Activated T-cell treated with anti-CD3 and anti-CD28 coated beads, Interleukin-2, amount 50 U/mL, for 72 hours (primary cell): ENCODE data around the gene GLCCI1. TPM values are rescaled to one million over a fixed set of nuclear protein-coding genes. Genes with fewer than 3 reads are reported as not detected.

ENCODE experiments used
- ATAC-seq, 2 donors: fragments of 150-1000 bp; cut with Tn5 transposase; replicated peaks in 1 of 2; 2 replicates each; pipeline ENCODE4 v1.10.0; 2021; ENCODE audit warnings: moderate library complexity in 2 of 2, mild to moderate bottlenecking in 1 of 2
- DNase-seq, 2 donors: peaks; one replicate each; pipeline ENCODE4 v3.0.0; 2021 to 2022; ENCODE audit warnings: mixed read lengths in 1 of 2
- H3K27ac Mint-ChIP-seq: one replicate; pipeline ENCODE4 v1.8.0; 2022; ENCODE audit warnings: mild to moderate bottlenecking, moderate library complexity, mixed read lengths
- H3K27me3 Mint-ChIP-seq: one replicate; pipeline ENCODE4 v1.8.0; 2022; ENCODE audit warnings: low read depth, mixed read lengths
- H3K36me3 Mint-ChIP-seq, 2 donors: one replicate each; pipeline ENCODE4 v1.8.0; 2022; ENCODE audit warnings: mixed read lengths in 2 of 2, mild to moderate bottlenecking in 1 of 2; ENCODE audit not compliant: insufficient read depth in 2 of 2
- H3K4me1 Mint-ChIP-seq: one replicate; pipeline ENCODE4 v1.8.0; 2022; ENCODE audit warnings: low read depth, mixed read lengths
- H3K4me3 Mint-ChIP-seq, 2 donors: one replicate each; pipeline ENCODE4 v1.8.0; 2022; ENCODE audit warnings: mild to moderate bottlenecking in 2 of 2, mixed read lengths in 2 of 2, moderate library complexity in 2 of 2
- H3K9me3 Mint-ChIP-seq, 2 donors: one replicate each; pipeline ENCODE4 v1.8.0; 2022; ENCODE audit warnings: mixed read lengths in 2 of 2
- total RNA-seq, 2 donors: library from RNA; stranded (reverse); gene quantifications; one replicate each; pipeline ENCODE4 v1.2.3, GENCODE V29; 2022

GLCCI1 gene
- total RNA-seq, 2 donors from 2014 or later = 25.3 to 26.1 TPM

DNA sequence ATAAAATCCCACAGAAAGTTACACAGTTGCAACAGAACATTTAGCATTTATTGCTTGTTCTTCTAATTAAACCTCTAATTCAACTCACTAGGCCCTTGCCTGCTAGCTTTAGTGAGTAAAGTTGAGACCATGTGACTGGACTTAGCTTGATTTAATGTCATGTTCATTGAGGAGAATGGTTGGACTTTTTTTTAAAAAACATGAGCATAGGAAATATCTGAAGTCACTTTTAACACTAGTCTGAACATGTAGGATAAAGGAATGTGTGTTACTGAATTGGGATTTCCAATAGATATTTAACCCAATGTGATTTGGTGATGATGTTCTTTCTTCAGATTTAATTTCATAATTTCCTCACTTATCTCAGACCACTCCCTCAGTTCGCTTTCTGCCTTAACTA, 24.6 kb upstream of the GLCCI1 start:
- no peaks in the 10 kb centered on the region for H3K36me3 Mint-ChIP-seq
- no peaks in the 10 kb centered on the region for H3K9me3 Mint-ChIP-seq
- H3K27me3 Mint-ChIP-seq = no peaks in the 10 kb centered on the region
- DNase-seq (no peak), ATAC-seq (no peak)
- H3K4me1 Mint-ChIP-seq = peaks cover 23% of the 10 kb centered on the region
- peak overlapping the region; percentile 64 to 71 for H3K4me3 Mint-ChIP-seq
- H3K27ac Mint-ChIP-seq = peak overlapping the region; percentile 89

- DNase-seq (peak; percentile 71 to 73), ATAC-seq (peak; percentile 99)
- Mint-ChIP-seq H3K9me3 (no peaks in the 10 kb centered on the region), H3K27me3 (no peaks in the 10 kb centered on the region), H3K4me1 (peaks cover 23% of the 10 kb centered on the region), H3K36me3 (no peaks in the 10 kb centered on the region), H3K4me3 (peak overlapping the region; percentile 64 to 71), H3K27ac (peak overlapping the region; percentile 89)
These were observed 23.8 kb upstream of the GLCCI1 start for GRCh38 chr7:7944619-7945282.

- Mint-ChIP-seq H3K4me3 (no peak overlapping the region), H3K27me3 (no peaks in the 10 kb centered on the region), H3K27ac (no peak overlapping the region), H3K4me1 (peaks cover 23% of the 10 kb centered on the region), H3K36me3 (peaks cover 1 to 3% of the 10 kb centered on the region in 2 donors), H3K9me3 (peaks cover 3% of the 10 kb centered on the region in 2 donors)
- ATAC-seq (no peak), DNase-seq (no peak)
These were observed 22.1 kb upstream of the GLCCI1 start for GRCh38 chr7:7946486-7946885.

GRCh38 chr7:7948232-7948631, 20.4 kb upstream of the GLCCI1 start:
- Mint-ChIP-seq H3K36me3 (peaks cover 1 to 3% of the 10 kb centered on the region in 2 donors), H3K4me1 (peaks cover 23% of the 10 kb centered on the region), H3K27ac (no peak overlapping the region), H3K4me3 (no peak overlapping the region), H3K27me3 (no peaks in the 10 kb centered on the region), H3K9me3 (peaks cover 3% of the 10 kb centered on the region in 2 donors)
- DNase-seq (no peak), ATAC-seq (no peak)

DNA sequence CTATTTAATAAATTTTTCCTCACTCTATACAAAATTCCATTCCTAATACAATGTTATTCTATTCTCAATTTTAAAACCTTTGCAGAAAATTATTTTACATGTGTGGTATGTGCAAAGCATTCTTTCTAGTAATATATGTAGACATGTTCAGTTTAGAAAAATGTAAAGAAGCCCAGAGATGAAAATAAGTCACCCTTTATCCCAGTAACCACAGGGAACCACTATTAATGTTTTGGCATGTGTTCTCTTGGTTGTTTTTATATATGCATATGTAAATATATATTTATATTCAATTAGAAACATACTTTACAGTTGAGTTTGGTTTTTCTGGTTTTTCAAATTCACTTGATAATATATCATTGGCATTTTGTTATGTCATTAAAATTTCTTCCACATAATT, 14.8 kb upstream of the GLCCI1 start:
- no peak for ATAC-seq
- Mint-ChIP-seq H3K36me3 (peaks cover 1 to 3% of the 10 kb centered on the region in 2 donors), H3K9me3 (peaks cover 3% of the 10 kb centered on the region in 2 donors), H3K4me3 (no peak overlapping the region), H3K27me3 (no peaks in the 10 kb centered on the region), H3K27ac (no peak overlapping the region), H3K4me1 (no peaks in the 10 kb centered on the region)
- no peak for DNase-seq

DNA sequence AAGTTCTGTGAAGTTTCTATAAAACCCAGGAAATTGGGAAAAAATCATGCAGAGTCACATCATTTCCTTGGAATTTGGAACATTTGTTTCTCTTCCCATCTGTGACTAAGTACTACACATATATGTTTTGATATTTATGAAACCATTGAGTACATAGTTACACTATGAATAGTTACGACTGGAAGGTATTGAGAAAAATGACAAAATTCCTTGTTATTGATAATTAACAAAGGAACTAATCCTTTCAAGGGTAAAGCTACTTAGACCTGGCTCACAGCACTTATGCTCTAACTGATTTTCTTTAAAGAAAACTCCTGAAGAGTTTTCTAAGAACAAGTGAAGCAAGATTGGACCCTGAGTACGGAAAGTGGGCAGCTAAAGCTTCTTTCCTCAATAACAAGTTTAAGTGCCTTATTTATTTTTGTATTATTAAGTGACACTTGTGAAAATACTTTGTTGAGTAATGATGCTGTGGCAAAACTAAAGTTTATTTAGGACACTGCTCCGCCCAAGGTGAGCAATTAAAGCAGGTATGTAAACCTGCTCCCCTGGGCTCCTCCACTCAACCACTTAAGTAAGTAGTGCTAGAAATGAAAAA, 12.0 kb upstream of the GLCCI1 start:
- no peaks in the 10 kb centered on the region for H3K27me3 Mint-ChIP-seq
- H3K9me3 Mint-ChIP-seq = no peaks in the 10 kb centered on the region
- DNase-seq = no peak
- no peaks in the 10 kb centered on the region for H3K4me1 Mint-ChIP-seq
- no peak overlapping the region for H3K4me3 Mint-ChIP-seq
- H3K36me3 Mint-ChIP-seq = no peaks in the 10 kb centered on the region
- no peak overlapping the region for H3K27ac Mint-ChIP-seq
- no peak for ATAC-seq

DNA sequence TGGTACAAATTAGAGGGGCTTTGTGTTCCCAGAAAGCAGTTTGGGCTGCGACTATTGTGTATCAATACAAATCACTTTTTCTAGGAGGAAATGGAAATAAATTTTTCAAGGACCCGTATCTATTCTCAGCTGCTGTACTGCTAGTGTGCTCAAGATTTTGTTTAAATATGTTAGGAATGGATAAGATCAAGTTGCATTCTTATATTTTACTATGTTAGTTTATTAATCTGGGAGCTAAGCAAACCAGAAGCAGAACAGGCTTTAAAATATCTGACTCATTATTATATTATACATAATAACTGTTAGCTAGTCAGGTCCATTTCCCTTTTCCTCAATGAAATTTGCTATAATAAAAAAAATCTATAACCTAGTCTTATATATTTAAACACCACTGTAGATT, 11.1 kb upstream of the GLCCI1 start:
- DNase-seq (no peak), ATAC-seq (no peak)
- Mint-ChIP-seq H3K27me3 (no peaks in the 10 kb centered on the region), H3K9me3 (no peaks in the 10 kb centered on the region), H3K4me3 (no peak overlapping the region), H3K27ac (no peak overlapping the region), H3K4me1 (no peaks in the 10 kb centered on the region), H3K36me3 (no peaks in the 10 kb centered on the region)

DNA sequence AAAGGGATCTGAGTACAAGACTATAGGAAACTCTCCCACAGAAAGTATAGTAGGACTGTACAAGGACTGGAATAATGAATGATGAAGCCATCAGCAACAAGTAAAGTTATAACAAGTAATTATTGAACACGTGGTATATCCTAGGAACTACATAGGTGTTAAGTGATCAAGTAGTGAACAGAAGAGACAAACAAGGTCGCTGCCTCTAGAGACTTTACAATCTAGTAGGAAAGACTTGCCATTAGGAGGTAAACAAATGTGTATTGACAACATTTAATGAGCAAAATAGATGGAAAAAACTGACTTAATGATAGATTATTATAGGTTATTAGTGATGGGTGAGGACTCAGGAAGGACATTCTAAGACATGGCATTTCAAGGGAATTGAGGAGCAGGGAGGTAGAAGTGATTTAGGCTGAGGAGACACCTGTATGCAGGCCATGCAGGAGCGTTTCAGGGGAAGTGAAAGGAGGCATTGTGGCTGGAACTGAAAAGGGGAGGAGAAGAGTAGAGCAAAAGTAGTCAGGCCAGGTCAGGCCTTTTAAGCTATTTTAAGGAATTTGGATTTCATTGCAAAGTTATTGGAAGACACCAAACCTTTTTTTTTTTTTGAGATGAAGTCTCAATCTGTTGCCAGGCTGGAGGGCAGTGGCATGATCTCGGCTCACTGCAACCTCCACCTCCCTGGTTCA, 8.5 kb upstream of the GLCCI1 start:
- ATAC-seq = no peak
- Mint-ChIP-seq H3K4me3 (no peak overlapping the region), H3K36me3 (no peaks in the 10 kb centered on the region), H3K9me3 (no peaks in the 10 kb centered on the region), H3K27ac (no peak overlapping the region), H3K4me1 (peaks cover 1% of the 10 kb centered on the region), H3K27me3 (no peaks in the 10 kb centered on the region)
- no peak for DNase-seq

GRCh38 chr7:7962851-7963250, 5.7 kb upstream of the GLCCI1 start:
- Mint-ChIP-seq H3K4me1 (peaks cover 21% of the 10 kb centered on the region), H3K36me3 (no peaks in the 10 kb centered on the region), H3K27me3 (no peaks in the 10 kb centered on the region), H3K27ac (no peak overlapping the region), H3K4me3 (no peak overlapping the region), H3K9me3 (no peaks in the 10 kb centered on the region)
- no peak for DNase-seq
- no peak for ATAC-seq

GRCh38 chr7:7964250-7964649, 4.3 kb upstream of the GLCCI1 start:
- Mint-ChIP-seq H3K27ac (no peak overlapping the region), H3K4me1 (peaks cover 27% of the 10 kb centered on the region), H3K36me3 (no peaks in the 10 kb centered on the region), H3K27me3 (no peaks in the 10 kb centered on the region), H3K4me3 (no peak overlapping the region), H3K9me3 (no peaks in the 10 kb centered on the region)
- ATAC-seq (no peak), DNase-seq (no peak)

DNA sequence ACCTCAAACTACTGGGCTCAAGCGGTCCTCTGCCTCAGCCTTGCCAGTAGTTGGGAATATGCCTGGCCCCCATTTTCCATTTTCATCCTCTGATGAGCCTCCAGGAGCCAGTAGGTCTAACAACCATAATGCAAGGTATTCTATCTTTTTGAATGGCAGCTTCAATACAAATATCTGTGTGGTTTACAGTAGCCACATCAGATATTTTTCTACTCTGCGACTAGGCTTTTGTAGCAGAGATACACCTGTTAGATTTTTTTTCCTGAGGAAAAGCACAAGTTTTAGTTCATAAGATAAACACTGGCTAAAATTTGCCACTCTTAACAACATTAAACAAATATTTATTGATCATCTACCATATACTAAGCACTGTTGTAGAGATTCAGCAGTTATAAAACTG, 3.9 kb upstream of the GLCCI1 start:
- peaks cover 27% of the 10 kb centered on the region for H3K4me1 Mint-ChIP-seq
- no peak for ATAC-seq
- DNase-seq = no peak
- no peaks in the 10 kb centered on the region for H3K36me3 Mint-ChIP-seq
- no peaks in the 10 kb centered on the region for H3K9me3 Mint-ChIP-seq
- no peak overlapping the region for H3K27ac Mint-ChIP-seq
- H3K27me3 Mint-ChIP-seq = no peaks in the 10 kb centered on the region
- H3K4me3 Mint-ChIP-seq = no peak overlapping the region

DNA sequence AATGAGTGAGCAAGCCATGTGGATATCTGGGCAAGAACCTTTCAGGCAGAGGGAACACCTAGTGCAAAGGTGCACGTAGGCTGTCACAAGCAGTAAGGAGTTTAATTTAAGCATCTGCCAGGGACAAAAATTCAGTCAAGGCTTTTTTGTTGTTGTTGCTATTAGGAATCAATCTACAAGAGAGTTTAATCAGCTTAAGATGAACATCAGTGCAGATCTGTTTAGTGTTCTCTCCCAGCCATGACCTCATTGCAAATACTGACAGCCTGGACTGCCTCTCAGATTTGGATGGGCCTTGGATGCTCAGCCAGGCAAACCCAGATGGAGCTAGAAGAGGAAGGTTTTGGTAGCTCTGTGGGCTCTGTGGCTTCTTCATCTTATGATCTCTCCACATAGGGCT, 3.3 kb upstream of the GLCCI1 start:
- H3K27me3 Mint-ChIP-seq = no peaks in the 10 kb centered on the region
- no peak for DNase-seq
- no peak overlapping the region for H3K27ac Mint-ChIP-seq
- no peaks in the 10 kb centered on the region for H3K9me3 Mint-ChIP-seq
- no peak overlapping the region for H3K4me3 Mint-ChIP-seq
- H3K36me3 Mint-ChIP-seq = no peaks in the 10 kb centered on the region
- no peak for ATAC-seq
- peaks cover 27% of the 10 kb centered on the region for H3K4me1 Mint-ChIP-seq

DNA sequence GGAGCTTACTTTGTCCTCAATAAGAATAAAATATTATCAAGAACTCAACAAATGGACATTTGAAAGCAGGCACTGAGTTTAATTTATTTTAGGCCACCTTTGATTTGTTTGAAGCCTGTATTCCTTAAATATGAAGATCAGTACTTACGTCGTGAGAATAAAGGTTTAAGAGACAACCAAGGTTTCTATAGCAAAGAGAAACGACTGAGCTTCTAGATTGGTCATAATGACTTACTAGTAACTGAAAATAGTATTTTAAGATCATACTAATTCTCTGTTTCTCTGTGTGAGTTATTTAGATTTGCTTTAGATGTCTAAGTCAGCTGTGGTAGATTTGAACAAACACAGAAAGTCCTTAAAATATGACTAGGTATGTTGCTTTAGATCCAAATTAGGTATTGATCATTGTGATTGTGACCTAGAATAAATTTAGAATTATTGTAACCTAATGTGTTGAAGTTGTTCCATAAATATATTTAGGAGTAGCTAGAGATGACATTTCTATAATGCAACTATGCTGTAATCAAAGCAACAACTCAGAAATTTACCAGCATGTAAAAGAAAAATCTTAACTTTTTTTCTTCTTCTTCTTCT, 2.4 kb upstream of the GLCCI1 start:
- Mint-ChIP-seq H3K4me3 (peak overlapping the region in 1 of 2 donors; percentile 23), H3K27ac (peak overlapping the region; percentile 42), H3K36me3 (no peaks in the 10 kb centered on the region), H3K27me3 (no peaks in the 10 kb centered on the region), H3K9me3 (no peaks in the 10 kb centered on the region), H3K4me1 (peaks cover 27% of the 10 kb centered on the region)
- ATAC-seq (peak; percentile 3 to 5), DNase-seq (no peak)
